Subcutaneous abdominal adipose tissue (tissue), 5 donors: Measurements from ENCODE around the gene GRM7.

Source experiments
- H3K27ac ChIP-seq: one replicate; pipeline ENCODE4 v1.7.0; 2013; ENCODE audit warnings: low read depth, mild to moderate bottlenecking, inconsistent platforms, low read length, moderate library complexity
- H3K27me3 ChIP-seq, 5 donors: one replicate each; pipeline ENCODE4 v1.7.0; 2013; ENCODE audit warnings: low read length in 5 of 5, inconsistent platforms in 1 of 5; ENCODE audit not compliant: control insufficient read depth in 5 of 5, insufficient read depth in 4 of 5
- H3K36me3 ChIP-seq, 5 donors: one replicate each; pipeline ENCODE4 v1.7.0; 2013; ENCODE audit warnings: low read length in 5 of 5; ENCODE audit not compliant: control insufficient read depth in 5 of 5, insufficient read depth in 5 of 5
- H3K4me1 ChIP-seq, 5 donors: one replicate each; pipeline ENCODE4 v1.7.0; 2013; ENCODE audit warnings: low read length in 5 of 5, mild to moderate bottlenecking in 3 of 5, moderate library complexity in 1 of 5; ENCODE audit not compliant: control insufficient read depth in 5 of 5, insufficient read depth in 5 of 5
- H3K4me3 ChIP-seq, 5 donors: one replicate each; pipeline ENCODE4 v1.7.0; 2013; ENCODE audit warnings: low read length in 5 of 5, low read depth in 1 of 5
- H3K9ac ChIP-seq, 5 donors: one replicate each; pipeline ENCODE4 v1.7.0; 2013; ENCODE audit warnings: low read length in 5 of 5, mild to moderate bottlenecking in 4 of 5, moderate library complexity in 3 of 5
- H3K9me3 ChIP-seq, 5 donors: one replicate each; pipeline ENCODE4 v1.7.0; 2013; ENCODE audit warnings: low read length in 5 of 5; ENCODE audit not compliant: control insufficient read depth in 5 of 5
- donor health status: healthy.
- donor health status: healthy.
- donor health status: healthy.
- donor health status: healthy.
- donor health status: healthy.

Gene GRM7

DNA sequence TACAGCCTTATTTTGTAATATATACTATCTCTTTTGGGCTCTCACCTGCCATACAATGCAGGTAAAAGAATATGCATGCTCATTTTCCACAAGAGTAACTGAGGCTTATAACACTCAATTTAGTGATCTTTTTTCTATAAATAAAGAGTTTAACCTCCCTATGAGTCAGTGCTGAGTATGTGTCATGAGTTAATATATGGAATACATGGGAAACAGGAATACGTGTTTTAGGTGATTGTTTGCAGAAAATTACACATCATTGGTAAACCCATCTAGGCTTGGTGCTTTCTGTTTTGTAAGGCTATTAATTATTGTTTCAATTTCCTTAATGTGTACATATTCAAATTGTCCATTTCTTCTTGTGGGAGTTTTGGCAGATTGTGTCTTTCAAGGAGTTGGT, 411.3 kb downstream of the GRM7 start:
- Histone ChIP-seq H3K27ac (no peak overlapping the region), H3K4me3 (no peak overlapping the region), H3K9ac (no peak overlapping the region), H3K36me3 (no peaks in the 10 kb centered on the region), H3K4me1 (peaks cover 0 to 9% (median 0%) of the 10 kb centered on the region in 5 donors), H3K27me3 (no peaks in the 10 kb centered on the region), H3K9me3 (no peaks in the 10 kb centered on the region)

DNA sequence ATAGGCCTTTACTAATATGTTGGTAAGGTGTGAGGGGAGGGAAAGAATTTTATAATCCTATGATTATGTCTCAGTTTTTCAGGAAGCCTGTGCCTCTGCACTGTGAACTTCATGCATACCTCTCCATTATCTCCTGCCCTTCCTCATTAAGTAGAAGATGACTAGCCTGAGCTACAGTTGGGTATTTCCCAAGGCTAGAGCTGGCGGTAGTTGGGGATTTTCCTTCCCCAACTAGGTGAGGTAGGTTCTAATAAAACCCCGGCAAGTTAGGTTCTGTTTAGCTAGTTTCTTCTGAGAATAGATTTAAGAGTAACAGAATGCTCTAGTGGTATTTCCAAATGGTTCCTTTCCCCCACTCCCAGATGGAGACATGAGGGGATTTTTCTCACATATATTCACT, 414.5 kb downstream of the GRM7 start:
- H3K9me3 ChIP-seq = no peaks in the 10 kb centered on the region
- no peak overlapping the region for H3K4me3 ChIP-seq
- no peaks in the 10 kb centered on the region for H3K36me3 ChIP-seq
- no peaks in the 10 kb centered on the region for H3K4me1 ChIP-seq
- no peak overlapping the region for H3K27ac ChIP-seq
- H3K9ac ChIP-seq = no peak overlapping the region
- no peaks in the 10 kb centered on the region for H3K27me3 ChIP-seq

DNA sequence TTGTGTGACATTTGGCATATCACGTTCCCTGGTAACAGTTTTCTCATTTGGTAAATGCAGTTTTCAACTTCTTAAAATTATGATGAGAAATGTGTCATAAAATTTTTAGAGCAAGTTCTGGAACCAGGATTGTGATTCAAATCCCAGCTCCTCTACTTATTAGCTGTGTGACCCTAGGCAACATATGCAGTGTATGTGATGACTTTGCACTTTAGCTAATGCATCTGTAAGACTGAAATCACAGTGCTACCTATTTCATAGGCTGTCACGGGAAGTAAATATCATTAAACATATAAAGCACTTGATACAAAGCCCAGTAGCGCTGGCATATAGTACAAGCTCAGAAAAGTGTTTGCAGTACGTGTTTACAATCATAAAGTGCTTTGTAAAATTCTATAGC, 419.4 kb downstream of the GRM7 start:
- Histone ChIP-seq H3K36me3 (no peaks in the 10 kb centered on the region), H3K9me3 (no peaks in the 10 kb centered on the region), H3K27ac (no peak overlapping the region), H3K4me3 (no peak overlapping the region), H3K9ac (no peak overlapping the region), H3K27me3 (no peaks in the 10 kb centered on the region), H3K4me1 (no peaks in the 10 kb centered on the region)

DNA sequence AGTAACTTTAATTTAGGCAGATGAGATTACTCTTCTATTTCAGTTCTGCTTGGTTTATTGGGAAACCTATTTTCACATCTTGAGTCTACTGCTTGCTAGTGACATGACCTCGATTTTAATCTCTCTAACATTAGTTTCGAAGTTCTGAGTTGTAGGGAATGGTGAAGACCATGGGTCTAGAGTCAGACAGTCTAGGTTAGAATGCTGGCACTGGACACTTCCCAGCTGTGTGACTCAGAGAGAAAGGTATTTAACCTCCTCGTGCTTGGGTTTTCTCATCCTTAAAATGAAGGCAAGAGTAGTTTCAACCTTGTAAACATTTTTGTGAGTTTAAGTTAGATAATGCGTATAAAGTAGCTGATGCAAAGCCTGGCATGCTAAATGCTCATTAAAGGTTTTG, 422.1 kb downstream of the GRM7 start:
- H3K4me1 ChIP-seq = no peaks in the 10 kb centered on the region
- no peak overlapping the region for H3K9ac ChIP-seq
- no peaks in the 10 kb centered on the region for H3K9me3 ChIP-seq
- H3K27ac ChIP-seq = no peak overlapping the region
- H3K27me3 ChIP-seq = no peaks in the 10 kb centered on the region
- H3K36me3 ChIP-seq = no peaks in the 10 kb centered on the region
- no peak overlapping the region for H3K4me3 ChIP-seq

DNA sequence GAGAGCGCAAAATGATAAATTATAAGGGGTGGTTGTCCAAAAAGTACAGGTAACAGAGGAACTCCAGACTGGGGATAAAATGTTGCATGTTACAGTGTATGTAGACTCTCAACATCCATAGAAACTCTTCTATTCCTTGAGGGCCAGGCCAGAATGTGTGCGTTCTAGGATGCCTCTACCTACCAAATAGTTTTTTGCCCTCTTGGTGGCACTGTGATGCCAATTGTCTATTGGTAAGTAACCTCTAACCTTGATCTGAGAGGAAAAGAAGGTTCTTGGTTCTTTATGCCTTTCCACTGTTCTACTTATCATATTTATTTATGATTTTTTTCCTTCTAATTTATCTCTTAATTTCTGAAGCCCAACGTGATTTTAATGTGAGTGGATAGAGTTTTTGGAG, 424.6 kb downstream of the GRM7 start:
- Histone ChIP-seq H3K36me3 (no peaks in the 10 kb centered on the region), H3K27ac (no peak overlapping the region), H3K4me3 (no peak overlapping the region), H3K9me3 (no peaks in the 10 kb centered on the region), H3K9ac (no peak overlapping the region), H3K4me1 (peaks cover 0 to 3% (median 0%) of the 10 kb centered on the region in 5 donors), H3K27me3 (no peaks in the 10 kb centered on the region)

DNA sequence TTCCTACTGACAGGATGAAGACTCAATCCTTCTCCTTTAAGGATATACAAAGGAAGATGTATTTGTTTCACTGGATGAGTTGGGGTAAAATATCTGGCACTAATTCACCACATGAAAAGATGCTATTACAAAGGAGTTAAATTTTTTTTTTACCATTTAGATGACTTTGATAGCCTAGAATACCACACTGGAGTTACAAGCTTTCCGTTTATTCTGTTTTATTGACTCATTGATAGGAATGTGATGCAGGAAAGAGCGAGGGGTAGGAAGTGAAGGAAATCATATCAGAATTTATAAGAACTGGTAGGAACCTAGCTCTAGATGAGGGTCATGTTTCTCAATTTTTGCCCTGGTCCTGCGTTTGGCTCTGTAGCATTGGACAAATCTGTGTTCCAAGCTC, 427.2 kb downstream of the GRM7 start:
- no peaks in the 10 kb centered on the region for H3K36me3 ChIP-seq
- H3K27ac ChIP-seq = no peak overlapping the region
- peaks cover 0 to 6% (median 0%) of the 10 kb centered on the region in 5 donors for H3K4me1 ChIP-seq
- no peak overlapping the region for H3K4me3 ChIP-seq
- no peaks in the 10 kb centered on the region for H3K9me3 ChIP-seq
- no peaks in the 10 kb centered on the region for H3K27me3 ChIP-seq
- no peak overlapping the region for H3K9ac ChIP-seq

DNA sequence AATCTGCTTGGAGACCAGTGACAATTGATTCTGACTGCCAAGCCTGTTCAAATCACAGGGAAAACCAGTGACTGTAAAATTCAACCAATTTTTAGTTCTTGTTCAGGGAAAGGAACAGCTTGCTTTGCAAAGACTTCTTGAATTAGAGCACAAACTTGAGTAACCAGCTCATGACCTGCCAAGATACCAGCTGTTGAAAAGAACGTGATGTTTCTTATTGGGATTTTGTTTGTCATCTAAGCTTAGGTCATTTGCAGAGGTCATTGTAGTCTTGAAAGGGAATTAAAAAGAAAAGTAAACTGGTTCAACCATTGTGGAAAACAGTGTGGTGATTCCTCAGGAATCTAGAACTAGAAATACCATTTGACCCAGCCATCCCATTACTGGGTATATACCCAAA, 428.2 kb downstream of the GRM7 start:
- no peak overlapping the region for H3K9ac ChIP-seq
- no peaks in the 10 kb centered on the region for H3K9me3 ChIP-seq
- H3K36me3 ChIP-seq = no peaks in the 10 kb centered on the region
- H3K4me3 ChIP-seq = no peak overlapping the region
- peaks cover 0 to 6% (median 0%) of the 10 kb centered on the region in 5 donors for H3K4me1 ChIP-seq
- no peaks in the 10 kb centered on the region for H3K27me3 ChIP-seq
- no peak overlapping the region for H3K27ac ChIP-seq

DNA sequence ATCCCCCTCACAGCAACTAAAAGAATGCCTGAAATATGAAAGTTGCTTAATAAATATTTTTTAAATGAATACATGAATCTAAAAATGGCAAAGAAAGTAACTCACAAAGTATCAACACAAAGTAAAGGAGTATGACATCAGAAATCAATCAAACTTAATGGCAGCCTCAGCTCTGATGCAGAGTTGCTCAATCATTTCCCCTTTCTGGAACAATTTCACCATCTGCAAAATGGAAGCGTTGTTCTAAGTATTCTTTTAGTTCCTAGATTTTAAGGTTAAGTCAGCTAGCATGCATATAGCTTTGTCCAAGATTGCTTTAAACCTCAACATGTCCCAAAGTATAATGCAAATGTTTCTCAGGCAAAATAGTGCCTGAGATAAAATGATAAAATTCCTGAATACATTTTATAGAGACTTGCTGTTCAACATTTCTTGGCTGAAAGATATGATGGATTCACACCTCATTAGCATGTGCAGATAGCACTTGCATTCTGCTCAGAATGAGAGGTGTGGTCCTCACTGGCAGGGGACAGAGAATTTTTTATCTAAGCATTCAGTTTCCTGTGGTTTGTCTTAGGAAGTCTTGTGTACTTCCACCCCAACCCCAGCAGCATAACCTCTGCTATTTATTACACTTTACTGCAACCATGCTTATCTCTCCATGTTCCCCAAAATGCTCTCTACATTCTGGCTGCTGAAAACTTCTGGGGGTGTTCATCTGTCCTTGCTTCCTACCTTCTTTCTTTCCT, 429.3 kb downstream of the GRM7 start:
- H3K27me3 ChIP-seq = no peaks in the 10 kb centered on the region
- peaks cover 0 to 6% (median 0%) of the 10 kb centered on the region in 5 donors for H3K4me1 ChIP-seq
- H3K36me3 ChIP-seq = no peaks in the 10 kb centered on the region
- H3K9me3 ChIP-seq = no peaks in the 10 kb centered on the region
- no peak overlapping the region for H3K9ac ChIP-seq
- H3K4me3 ChIP-seq = no peak overlapping the region
- H3K27ac ChIP-seq = no peak overlapping the region

DNA sequence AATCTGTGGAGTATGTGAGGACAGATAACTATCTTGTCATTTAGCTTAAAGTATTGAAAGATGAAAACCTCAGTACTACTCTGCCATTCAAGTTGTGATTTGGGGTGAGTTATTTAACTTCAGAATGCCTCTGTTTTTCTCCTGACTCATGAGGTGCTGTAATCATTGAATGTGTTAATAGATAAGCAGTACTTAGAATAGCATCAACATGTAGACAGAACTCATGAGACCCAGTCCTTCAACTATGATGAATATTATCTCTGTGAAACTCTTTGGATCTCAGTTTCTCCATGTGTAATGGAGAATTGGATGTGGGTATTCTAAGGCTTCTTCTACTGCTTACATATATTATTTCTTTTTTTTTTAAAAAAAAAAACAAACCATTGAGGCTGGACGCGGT, 431.4 kb downstream of the GRM7 start:
- Histone ChIP-seq H3K4me1 (peaks cover 0 to 6% (median 0%) of the 10 kb centered on the region in 5 donors), H3K9me3 (no peaks in the 10 kb centered on the region), H3K27me3 (no peaks in the 10 kb centered on the region), H3K9ac (no peak overlapping the region), H3K36me3 (no peaks in the 10 kb centered on the region), H3K27ac (no peak overlapping the region), H3K4me3 (no peak overlapping the region)

DNA sequence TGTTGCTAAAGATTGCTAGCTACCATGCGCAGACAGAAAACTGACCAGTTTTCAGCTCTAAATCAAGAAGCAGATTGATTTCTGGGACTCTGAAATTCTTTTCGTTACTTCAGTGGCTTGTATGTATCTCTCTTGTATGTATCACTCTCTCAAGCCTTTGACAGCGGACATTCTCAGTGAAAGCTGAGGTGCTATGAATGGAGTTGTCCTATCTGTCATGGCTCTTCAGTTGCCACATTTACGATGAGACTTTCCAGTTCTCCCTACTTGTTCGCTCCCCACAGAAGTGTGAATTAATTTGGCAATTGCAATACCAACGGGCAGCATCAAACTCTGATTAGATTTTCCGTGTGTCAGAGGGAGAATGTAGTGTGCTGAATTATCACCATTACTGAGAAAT, 432.4 kb downstream of the GRM7 start:
- Histone ChIP-seq H3K4me1 (peaks cover 0 to 6% (median 0%) of the 10 kb centered on the region in 5 donors), H3K27ac (no peak overlapping the region), H3K36me3 (no peaks in the 10 kb centered on the region), H3K27me3 (no peaks in the 10 kb centered on the region), H3K9ac (no peak overlapping the region), H3K9me3 (no peaks in the 10 kb centered on the region), H3K4me3 (no peak overlapping the region)
